Measurements from ENCODE around the gene UBAP2L. TPM values are rescaled to one million over a fixed set of nuclear protein-coding genes. Genes with fewer than 3 reads are reported as not detected.
"Not testable (repeated sequence)": the region's sequence is repeated elsewhere in the genome, so short reads cannot be mapped to it uniquely, and the experiment has no call there.

Gene UBAP2L
- total and polyA plus RNA-seq, 2 experiments from 2014 or later = 98.5 to 157 TPM

DNA sequence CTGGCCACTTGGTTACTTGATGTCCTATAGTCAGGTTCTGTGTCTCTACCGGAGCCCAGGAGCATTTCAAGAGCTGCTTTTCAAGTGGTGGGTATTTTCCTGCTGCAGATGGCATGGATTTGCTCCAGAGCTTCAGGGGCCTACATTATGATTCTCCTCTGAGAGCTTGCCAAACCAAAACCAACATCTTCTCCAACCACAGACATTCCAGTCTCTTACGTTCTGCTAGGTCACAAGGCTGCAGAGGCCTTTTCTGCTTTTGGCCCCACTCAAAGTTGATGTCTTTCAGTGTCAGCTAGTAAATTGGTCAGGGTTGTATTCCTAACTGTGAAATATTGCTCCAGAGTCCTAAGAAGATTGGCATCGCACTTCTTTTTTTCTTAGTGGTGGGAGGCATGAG is 85.4 kb downstream of the UBAP2L start (continued):
- TF ChIP-seq, protein P1, sequence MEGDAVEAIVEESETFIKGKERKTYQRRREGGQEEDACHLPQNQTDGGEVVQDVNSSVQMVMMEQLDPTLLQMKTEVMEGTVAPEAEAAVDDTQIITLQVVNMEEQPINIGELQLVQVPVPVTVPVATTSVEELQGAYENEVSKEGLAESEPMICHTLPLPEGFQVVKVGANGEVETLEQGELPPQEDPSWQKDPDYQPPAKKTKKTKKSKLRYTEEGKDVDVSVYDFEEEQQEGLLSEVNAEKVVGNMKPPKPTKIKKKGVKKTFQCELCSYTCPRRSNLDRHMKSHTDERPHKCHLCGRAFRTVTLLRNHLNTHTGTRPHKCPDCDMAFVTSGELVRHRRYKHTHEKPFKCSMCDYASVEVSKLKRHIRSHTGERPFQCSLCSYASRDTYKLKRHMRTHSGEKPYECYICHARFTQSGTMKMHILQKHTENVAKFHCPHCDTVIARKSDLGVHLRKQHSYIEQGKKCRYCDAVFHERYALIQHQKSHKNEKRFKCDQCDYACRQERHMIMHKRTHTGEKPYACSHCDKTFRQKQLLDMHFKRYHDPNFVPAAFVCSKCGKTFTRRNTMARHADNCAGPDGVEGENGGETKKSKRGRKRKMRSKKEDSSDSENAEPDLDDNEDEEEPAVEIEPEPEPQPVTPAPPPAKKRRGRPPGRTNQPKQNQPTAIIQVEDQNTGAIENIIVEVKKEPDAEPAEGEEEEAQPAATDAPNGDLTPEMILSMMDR (conservative IDR thresholded peaks at IDR 0.05; ENCODE audit: low read depth in 2 of 2) = no peak
- TF ChIP-seq ZNF331 (CRISPR knock-in tag; IDR thresholded peaks at IDR 0.05; ENCODE audit: low read depth) (no peak), EZH2 (IDR thresholded peaks at IDR 0.05; ENCODE audit: low read depth, unreplicated experiment) (no peak), POLR2AphosphoS5 (IDR thresholded peaks at IDR 0.05; ENCODE audit: low read depth) (no peak)
- TF ChIP-seq, protein P2, sequence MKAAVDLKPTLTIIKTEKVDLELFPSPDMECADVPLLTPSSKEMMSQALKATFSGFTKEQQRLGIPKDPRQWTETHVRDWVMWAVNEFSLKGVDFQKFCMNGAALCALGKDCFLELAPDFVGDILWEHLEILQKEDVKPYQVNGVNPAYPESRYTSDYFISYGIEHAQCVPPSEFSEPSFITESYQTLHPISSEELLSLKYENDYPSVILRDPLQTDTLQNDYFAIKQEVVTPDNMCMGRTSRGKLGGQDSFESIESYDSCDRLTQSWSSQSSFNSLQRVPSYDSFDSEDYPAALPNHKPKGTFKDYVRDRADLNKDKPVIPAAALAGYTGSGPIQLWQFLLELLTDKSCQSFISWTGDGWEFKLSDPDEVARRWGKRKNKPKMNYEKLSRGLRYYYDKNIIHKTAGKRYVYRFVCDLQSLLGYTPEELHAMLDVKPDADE (IDR thresholded peaks at IDR 0.05) = no peak
- TF ChIP-seq, protein P3, sequence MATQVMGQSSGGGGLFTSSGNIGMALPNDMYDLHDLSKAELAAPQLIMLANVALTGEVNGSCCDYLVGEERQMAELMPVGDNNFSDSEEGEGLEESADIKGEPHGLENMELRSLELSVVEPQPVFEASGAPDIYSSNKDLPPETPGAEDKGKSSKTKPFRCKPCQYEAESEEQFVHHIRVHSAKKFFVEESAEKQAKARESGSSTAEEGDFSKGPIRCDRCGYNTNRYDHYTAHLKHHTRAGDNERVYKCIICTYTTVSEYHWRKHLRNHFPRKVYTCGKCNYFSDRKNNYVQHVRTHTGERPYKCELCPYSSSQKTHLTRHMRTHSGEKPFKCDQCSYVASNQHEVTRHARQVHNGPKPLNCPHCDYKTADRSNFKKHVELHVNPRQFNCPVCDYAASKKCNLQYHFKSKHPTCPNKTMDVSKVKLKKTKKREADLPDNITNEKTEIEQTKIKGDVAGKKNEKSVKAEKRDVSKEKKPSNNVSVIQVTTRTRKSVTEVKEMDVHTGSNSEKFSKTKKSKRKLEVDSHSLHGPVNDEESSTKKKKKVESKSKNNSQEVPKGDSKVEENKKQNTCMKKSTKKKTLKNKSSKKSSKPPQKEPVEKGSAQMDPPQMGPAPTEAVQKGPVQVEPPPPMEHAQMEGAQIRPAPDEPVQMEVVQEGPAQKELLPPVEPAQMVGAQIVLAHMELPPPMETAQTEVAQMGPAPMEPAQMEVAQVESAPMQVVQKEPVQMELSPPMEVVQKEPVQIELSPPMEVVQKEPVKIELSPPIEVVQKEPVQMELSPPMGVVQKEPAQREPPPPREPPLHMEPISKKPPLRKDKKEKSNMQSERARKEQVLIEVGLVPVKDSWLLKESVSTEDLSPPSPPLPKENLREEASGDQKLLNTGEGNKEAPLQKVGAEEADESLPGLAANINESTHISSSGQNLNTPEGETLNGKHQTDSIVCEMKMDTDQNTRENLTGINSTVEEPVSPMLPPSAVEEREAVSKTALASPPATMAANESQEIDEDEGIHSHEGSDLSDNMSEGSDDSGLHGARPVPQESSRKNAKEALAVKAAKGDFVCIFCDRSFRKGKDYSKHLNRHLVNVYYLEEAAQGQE (IDR thresholded peaks at IDR 0.05; ENCODE audit: unreplicated experiment) = no peak

DNA sequence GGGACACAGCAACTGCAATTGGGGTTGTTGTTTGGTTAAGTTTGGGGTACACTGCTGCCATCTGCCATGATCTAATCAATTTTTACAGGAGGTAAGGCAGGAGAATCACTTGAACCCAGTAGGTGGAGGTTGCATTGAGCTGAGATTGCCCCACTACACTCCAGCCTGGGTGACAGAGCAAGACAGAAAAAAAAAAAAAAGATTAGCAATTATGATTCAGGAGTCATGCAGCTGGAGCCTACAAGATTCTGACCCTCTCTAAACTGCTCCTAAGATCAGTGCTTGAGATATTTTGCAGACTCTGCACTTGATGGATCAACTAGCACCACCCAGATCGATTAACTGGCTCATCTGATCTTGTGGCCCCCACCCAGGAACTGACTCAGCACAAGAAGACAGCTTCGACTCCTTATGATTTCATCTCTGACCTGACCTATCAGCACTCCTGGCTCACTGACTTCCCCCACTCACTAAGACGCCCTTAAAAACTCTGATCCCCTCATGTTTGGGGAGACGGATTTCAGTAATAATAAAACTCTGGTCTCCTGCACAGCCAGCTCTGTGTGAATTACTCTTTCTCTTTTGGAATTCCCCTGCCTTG is 87.0 kb downstream of the UBAP2L start:
- H3K27me3 Mint-ChIP-seq (ENCODE audit: insufficient read depth, low read depth, poor library complexity); H3K4me1 ChIP-seq (ENCODE audit: insufficient read depth); H2AFZ ChIP-seq; H3K9me2 ChIP-seq (ENCODE audit: insufficient read depth); H3K27ac ChIP-seq (ENCODE audit: low read depth); H3K27me3 ChIP-seq (ENCODE audit: insufficient read depth); H4K20me1 ChIP-seq (replicated peaks; ENCODE audit: insufficient read depth); H3K4me2 ChIP-seq; H3K4me1 Mint-ChIP-seq; DNase-seq (ENCODE audit: low spot score); ATAC-seq; H3K4me3 Mint-ChIP-seq; H3K9me3 Mint-ChIP-seq; H3K79me2 ChIP-seq (replicated peaks; ENCODE audit: insufficient read depth); H3K27ac Mint-ChIP-seq; H3K36me3 ChIP-seq (ENCODE audit: insufficient read depth); H3K4me3 ChIP-seq; H3K36me3 Mint-ChIP-seq (ENCODE audit: low read depth); H3F3A ChIP-seq (replicated peaks; ENCODE audit: low read depth): not testable (repeated sequence)

DNA sequence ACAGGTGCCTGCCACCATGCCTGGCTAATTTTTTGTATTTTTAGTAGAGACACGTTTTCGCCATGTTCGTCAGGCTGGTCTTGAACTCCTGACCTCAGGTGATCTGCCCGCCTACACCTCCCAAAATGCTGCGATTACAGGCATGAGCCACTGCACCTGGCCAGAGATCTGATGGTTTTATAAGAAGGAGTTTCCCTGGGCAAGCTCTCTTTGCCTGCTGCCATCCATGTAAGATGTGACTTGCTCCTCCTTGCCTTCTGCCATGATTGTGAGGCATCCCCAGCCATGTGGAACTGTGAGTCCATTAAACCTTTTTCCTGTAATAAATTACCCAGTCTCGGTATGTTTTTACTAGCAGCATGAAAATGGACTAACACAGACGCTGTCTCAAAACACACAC is 88.4 kb downstream of the UBAP2L start:
- not testable (repeated sequence) for H3K9me3 Mint-ChIP-seq; H3K79me2 ChIP-seq (replicated peaks; ENCODE audit: insufficient read depth); ATAC-seq; H4K20me1 ChIP-seq (replicated peaks; ENCODE audit: insufficient read depth); H3K36me3 ChIP-seq (ENCODE audit: insufficient read depth); H3K27ac Mint-ChIP-seq; H3K27me3 ChIP-seq (ENCODE audit: insufficient read depth); H3K4me1 ChIP-seq (ENCODE audit: insufficient read depth); H3F3A ChIP-seq (replicated peaks; ENCODE audit: low read depth); H3K4me3 Mint-ChIP-seq; H3K27ac ChIP-seq (ENCODE audit: low read depth); H2AFZ ChIP-seq; H3K9me2 ChIP-seq (ENCODE audit: insufficient read depth); H3K4me3 ChIP-seq; H3K4me1 Mint-ChIP-seq; H3K36me3 Mint-ChIP-seq (ENCODE audit: low read depth); H3K27me3 Mint-ChIP-seq (ENCODE audit: insufficient read depth, low read depth, poor library complexity); DNase-seq (ENCODE audit: low spot score); H3K4me2 ChIP-seq

DNA sequence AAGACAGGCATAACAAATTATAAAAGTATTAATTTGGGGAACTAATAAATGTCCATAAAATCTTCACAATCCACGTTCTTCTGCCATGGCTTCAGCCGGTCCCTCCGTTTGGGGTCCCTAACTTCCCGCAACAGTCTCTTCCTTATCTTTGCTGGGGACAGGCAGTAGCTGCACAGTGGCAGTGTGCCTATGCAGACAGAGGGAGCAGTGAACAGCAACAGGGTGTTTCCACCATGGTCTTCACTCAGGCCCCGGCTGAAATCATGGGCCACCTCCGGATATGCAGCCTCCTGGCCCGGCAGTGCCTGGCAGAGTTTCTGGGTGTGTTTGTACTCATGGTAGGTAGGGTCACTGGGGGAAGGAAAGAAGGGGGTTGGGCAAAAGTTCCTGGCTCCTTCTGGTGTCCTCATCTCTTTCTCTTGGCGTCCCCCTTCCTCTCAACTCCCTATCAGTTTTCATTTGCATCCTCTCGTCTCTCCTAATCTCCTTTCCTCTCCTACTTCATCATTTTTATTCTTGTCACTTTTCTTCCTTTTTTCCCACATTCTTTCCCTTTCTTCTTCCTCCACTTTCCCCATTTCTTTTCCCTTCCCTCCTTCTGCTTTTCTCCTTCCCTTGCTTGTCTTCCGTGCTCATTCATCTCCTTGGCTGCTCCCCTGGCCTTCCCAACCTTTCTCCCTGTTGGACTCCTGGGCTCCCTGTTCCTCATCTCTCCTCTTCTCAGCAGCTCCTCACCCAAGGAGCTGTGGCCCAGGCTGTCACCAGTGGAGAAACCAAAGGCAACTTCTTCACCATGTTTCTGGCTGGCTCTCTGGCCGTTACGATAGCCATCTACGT is 91.7 kb downstream of the UBAP2L start:
- peaks cover 26% of the 10 kb centered on the region for H3K9me3 Mint-ChIP-seq
- not testable (repeated sequence) for H3K79me2 ChIP-seq (replicated peaks; ENCODE audit: insufficient read depth); H3K27me3 ChIP-seq (ENCODE audit: insufficient read depth); H4K20me1 ChIP-seq (replicated peaks; ENCODE audit: insufficient read depth); H3K4me1 Mint-ChIP-seq; H3K4me1 ChIP-seq (ENCODE audit: insufficient read depth); H3K9me2 ChIP-seq (ENCODE audit: insufficient read depth); H3F3A ChIP-seq (replicated peaks; ENCODE audit: low read depth); H3K27ac ChIP-seq (ENCODE audit: low read depth); H3K4me3 ChIP-seq; H3K4me2 ChIP-seq; H3K36me3 Mint-ChIP-seq (ENCODE audit: low read depth); H3K27me3 Mint-ChIP-seq (ENCODE audit: insufficient read depth, low read depth, poor library complexity); ATAC-seq; H3K36me3 ChIP-seq (ENCODE audit: insufficient read depth); DNase-seq (ENCODE audit: low spot score); H3K4me3 Mint-ChIP-seq; H2AFZ ChIP-seq; H3K27ac Mint-ChIP-seq

Measured in GM23338 (cell line).